ENCODE data around the gene FOXE3. TPM values are rescaled to one million over a fixed set of nuclear protein-coding genes. Genes with fewer than 3 reads are reported as not detected.

The FOXE3 gene
- total and polyA plus RNA-seq, 9 donors = not detected

GRCh38 chr1:47385020-47385419, 31.1 kb upstream of the FOXE3 start:
- Histone ChIP-seq H3K36me3 (no peaks in the 10 kb centered on the region), H3K27me3 (no peaks in the 10 kb centered on the region), H3K4me3 (no peak overlapping the region), H3K27ac (no peak overlapping the region), H3K4me1 (ENCODE audit: insufficient read depth) (no peaks in the 10 kb centered on the region), H3K9me3 (no peaks in the 10 kb centered on the region)
- TF ChIP-seq, protein P1, sequence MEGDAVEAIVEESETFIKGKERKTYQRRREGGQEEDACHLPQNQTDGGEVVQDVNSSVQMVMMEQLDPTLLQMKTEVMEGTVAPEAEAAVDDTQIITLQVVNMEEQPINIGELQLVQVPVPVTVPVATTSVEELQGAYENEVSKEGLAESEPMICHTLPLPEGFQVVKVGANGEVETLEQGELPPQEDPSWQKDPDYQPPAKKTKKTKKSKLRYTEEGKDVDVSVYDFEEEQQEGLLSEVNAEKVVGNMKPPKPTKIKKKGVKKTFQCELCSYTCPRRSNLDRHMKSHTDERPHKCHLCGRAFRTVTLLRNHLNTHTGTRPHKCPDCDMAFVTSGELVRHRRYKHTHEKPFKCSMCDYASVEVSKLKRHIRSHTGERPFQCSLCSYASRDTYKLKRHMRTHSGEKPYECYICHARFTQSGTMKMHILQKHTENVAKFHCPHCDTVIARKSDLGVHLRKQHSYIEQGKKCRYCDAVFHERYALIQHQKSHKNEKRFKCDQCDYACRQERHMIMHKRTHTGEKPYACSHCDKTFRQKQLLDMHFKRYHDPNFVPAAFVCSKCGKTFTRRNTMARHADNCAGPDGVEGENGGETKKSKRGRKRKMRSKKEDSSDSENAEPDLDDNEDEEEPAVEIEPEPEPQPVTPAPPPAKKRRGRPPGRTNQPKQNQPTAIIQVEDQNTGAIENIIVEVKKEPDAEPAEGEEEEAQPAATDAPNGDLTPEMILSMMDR (IDR thresholded peaks at IDR 0.05) = no peak
- TF ChIP-seq POLR2A (IDR thresholded peaks at IDR 0.05) (no peak), EP300 (IDR thresholded peaks at IDR 0.05) (no peak)
- intact Hi-C loops (cut with DNase I) = no loop called here
- WGBS, 3 donors = 78 to 84% (median 80%) methylated on average over 6 of the region's 6 CpGs
- no peak for DNase-seq

DNA sequence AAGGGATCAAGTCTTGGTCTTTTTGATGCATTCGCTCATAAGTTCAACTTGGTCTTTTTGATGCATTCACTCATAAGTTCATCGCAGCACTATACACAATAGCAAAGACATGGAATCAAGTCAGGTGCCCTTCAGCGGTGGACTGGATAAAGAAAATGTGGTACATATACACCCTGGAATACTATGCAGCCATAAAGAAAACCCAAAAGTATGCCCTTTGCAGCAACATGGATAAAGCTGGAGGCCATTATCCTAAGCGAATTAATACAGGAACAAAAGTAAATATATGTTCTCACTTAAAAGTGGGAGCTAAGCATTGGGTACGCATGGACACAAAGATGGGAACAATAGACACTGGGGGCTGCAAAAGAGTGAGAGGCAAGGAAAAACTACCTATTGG, 29.8 kb upstream of the FOXE3 start:
- H3K36me3 ChIP-seq = no peaks in the 10 kb centered on the region
- intact Hi-C loops (cut with DNase I) = no loop called here
- H3K9me3 ChIP-seq = no peaks in the 10 kb centered on the region
- H3K4me3 ChIP-seq = no peak overlapping the region
- 94 to 96% (median 95%) methylated on average over 5 of the region's 5 CpGs for WGBS, 3 donors
- no peaks in the 10 kb centered on the region for H3K27me3 ChIP-seq
- H3K4me1 ChIP-seq (ENCODE audit: insufficient read depth) = no peaks in the 10 kb centered on the region
- TF ChIP-seq, protein P1 (IDR thresholded peaks at IDR 0.05) = no peak
- TF ChIP-seq POLR2A (IDR thresholded peaks at IDR 0.05) = no peak
- no peak for TF ChIP-seq EP300 (IDR thresholded peaks at IDR 0.05)
- DNase-seq = no peak
- no peak overlapping the region for H3K27ac ChIP-seq

DNA sequence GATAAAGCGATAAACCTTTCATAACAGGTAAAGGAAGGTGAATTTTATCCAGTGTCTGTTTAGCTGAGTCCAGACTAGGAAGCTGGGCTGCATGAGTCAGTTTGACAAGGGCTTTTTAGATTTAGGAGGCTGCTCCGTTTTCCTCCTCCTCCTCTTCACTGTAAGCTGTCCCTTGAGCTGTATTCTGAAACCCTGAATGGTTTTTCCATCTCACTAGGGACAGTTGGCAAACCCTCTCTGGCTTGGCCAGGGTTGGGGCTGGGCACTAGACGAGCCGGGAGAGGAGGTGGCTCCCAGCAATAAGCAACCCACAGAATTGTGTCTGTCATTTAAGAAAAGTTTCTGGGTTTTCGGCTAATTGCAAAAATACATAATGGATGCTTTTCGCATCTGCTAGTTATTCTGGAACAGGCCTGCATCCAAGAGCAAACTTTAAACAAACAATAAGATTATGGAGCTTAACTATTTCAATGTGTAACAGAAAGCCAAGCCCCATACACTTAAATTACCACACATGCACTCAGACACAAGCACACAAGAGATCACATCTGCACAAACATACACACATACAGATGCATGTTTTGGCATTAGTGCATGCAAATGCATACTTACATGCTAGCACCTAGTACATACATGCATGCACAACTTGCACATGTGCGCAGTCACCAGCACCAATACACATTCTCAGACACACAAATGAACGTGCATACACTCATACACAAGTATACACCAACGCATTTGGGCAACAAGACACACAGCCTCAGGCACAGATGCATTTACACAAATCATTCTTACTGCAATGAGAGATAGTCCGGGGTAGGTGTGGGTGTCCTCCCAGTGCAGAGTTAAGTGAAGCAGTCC, 27.8 kb upstream of the FOXE3 start:
- H3K9me3 ChIP-seq = no peaks in the 10 kb centered on the region
- DNase-seq = no peak
- no peak overlapping the region for H3K4me3 ChIP-seq
- no peaks in the 10 kb centered on the region for H3K36me3 ChIP-seq
- no peaks in the 10 kb centered on the region for H3K4me1 ChIP-seq (ENCODE audit: insufficient read depth)
- H3K27me3 ChIP-seq = no peaks in the 10 kb centered on the region
- no peak overlapping the region for H3K27ac ChIP-seq
- TF ChIP-seq, protein P1 (IDR thresholded peaks at IDR 0.05) = no peak
- TF ChIP-seq POLR2A (IDR thresholded peaks at IDR 0.05) = no peak
- no peak for TF ChIP-seq EP300 (IDR thresholded peaks at IDR 0.05)
- intact Hi-C loops (cut with DNase I) = no loop called here
- WGBS, 3 donors = 17 to 20% (median 17%) methylated on average over 10 of the region's 10 CpGs

DNA sequence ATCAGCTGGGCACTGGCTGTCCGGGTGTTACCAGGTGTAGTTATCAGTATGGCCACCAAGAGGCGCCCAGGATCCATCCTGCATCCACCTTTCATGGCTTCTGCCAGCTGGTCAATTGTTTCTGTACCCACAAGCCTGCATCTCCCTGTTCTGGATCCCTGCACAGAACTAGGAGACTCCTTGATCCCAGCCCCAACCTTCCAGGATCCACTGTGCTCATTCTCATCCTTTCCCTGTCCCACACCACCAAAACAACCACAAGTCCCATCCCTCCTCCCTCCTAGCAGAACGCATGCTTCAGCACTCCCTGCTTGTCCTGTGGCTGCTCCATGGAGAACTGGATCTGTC, 27.2 kb upstream of the FOXE3 start:
- Histone ChIP-seq H3K4me1 (ENCODE audit: insufficient read depth) (no peaks in the 10 kb centered on the region), H3K36me3 (no peaks in the 10 kb centered on the region), H3K9me3 (no peaks in the 10 kb centered on the region), H3K27ac (no peak overlapping the region), H3K27me3 (no peaks in the 10 kb centered on the region), H3K4me3 (no peak overlapping the region)
- intact Hi-C loops (cut with DNase I) = no loop called here
- 12 to 18% (median 13%) methylated on average over 3 of the region's 3 CpGs for WGBS, 3 donors
- DNase-seq = peak in 3 of 5 donors; percentile 23 to 42 (median 23)
- TF ChIP-seq POLR2A (IDR thresholded peaks at IDR 0.05) (no peak), EP300 (IDR thresholded peaks at IDR 0.05) (no peak)
- TF ChIP-seq, protein P1 (IDR thresholded peaks at IDR 0.05) = no peak

Measured in ovary (tissue), 9 donors.